GM12878 (cell line): ENCODE data around the gene SNRPE.

Experiments used
- CHD1 ChIP-seq: IDR thresholded peaks from 2 replicates; pipeline ENCODE4 v1.6.1; 2012; ENCODE audit warnings: low read depth, low read length, improper control_type of control experiment
- CTCF ChIP-seq, 3 experiments: IDR thresholded peaks in 2 of 3; conservative IDR thresholded peaks in 1 of 3; 2 replicates each; pipeline ENCODE4 v1.5.1; 2011; ENCODE audit warnings: low read depth in 3 of 3, low read length in 3 of 3, mild to moderate bottlenecking in 3 of 3, control low read depth in 2 of 3, moderate library complexity in 2 of 3, inconsistent platforms in 1 of 3, mixed read lengths in 1 of 3; ENCODE audit not compliant: control insufficient read depth in 2 of 3, insufficient read depth in 1 of 3; ENCODE audit errors: extremely low read depth in 1 of 3
- E2F4 ChIP-seq: IDR thresholded peaks from 2 replicates; pipeline ENCODE4 v1.6.1; 2012; ENCODE audit warnings: low read depth, low read length, improper control_type of control experiment
- FOXM1 ChIP-seq: IDR thresholded peaks from 2 replicates; pipeline ENCODE4 v1.6.1; 2012; ENCODE audit warnings: low read depth, mild to moderate bottlenecking, inconsistent platforms, low read length, moderate library complexity
- HCFC1 ChIP-seq: fragments of 150-350 bp; IDR thresholded peaks from 2 replicates; pipeline ENCODE4 v1.6.1; 2014; ENCODE audit warnings: low read length
- NR2C2 ChIP-seq: IDR thresholded peaks from 2 replicates; pipeline ENCODE4 v1.6.1; 2011; ENCODE audit warnings: borderline replicate concordance, low read depth; ENCODE audit not compliant: control insufficient read depth, insufficient read length
- NRF1 ChIP-seq: conservative IDR thresholded peaks from 2 replicates; pipeline ENCODE4 v1.6.1; 2011; ENCODE audit warnings: mild to moderate bottlenecking, low read depth, low read length, improper control_type of control experiment
- POLR2A ChIP-seq: IDR thresholded peaks from 2 replicates; pipeline ENCODE4 v1.6.1; 2011; ENCODE audit warnings: low read depth, mild to moderate bottlenecking, low read length
- TF ChIP-seq, protein P1 (sequence below): IDR thresholded peaks from 2 replicates; pipeline ENCODE4 v1.6.1; 2012; ENCODE audit warnings: low read depth, low read length, improper control_type of control experiment
- TF ChIP-seq, protein P2 (sequence below): fragments of 450-650 bp; formaldehyde crosslinking; IDR thresholded peaks from 2 replicates; pipeline ENCODE4 v1.4.0; 2022; ENCODE audit warnings: mild to moderate bottlenecking, moderate library complexity

GRCh38 chr1:203916756-203917155, 55.4 kb downstream of the SNRPE start:
- TF ChIP-seq CTCF (IDR thresholded peaks at IDR 0.05 in 2 of 3, conservative IDR thresholded peaks at IDR 0.05 in 1 of 3; ENCODE audit: control insufficient read depth in 2 of 3, extremely low read depth in 1 of 3, insufficient read depth in 1 of 3, low read depth in 3 of 3, low read length in 3 of 3) (no peak), CHD1 (no peak), FOXM1 (no peak), HCFC1 (no peak), POLR2A (no peak), NRF1 (no peak), NR2C2 (no peak), E2F4 (no peak)
- TF ChIP-seq, protein P1, sequence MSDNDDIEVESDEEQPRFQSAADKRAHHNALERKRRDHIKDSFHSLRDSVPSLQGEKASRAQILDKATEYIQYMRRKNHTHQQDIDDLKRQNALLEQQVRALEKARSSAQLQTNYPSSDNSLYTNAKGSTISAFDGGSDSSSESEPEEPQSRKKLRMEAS = no peak
- TF ChIP-seq, protein P2, sequence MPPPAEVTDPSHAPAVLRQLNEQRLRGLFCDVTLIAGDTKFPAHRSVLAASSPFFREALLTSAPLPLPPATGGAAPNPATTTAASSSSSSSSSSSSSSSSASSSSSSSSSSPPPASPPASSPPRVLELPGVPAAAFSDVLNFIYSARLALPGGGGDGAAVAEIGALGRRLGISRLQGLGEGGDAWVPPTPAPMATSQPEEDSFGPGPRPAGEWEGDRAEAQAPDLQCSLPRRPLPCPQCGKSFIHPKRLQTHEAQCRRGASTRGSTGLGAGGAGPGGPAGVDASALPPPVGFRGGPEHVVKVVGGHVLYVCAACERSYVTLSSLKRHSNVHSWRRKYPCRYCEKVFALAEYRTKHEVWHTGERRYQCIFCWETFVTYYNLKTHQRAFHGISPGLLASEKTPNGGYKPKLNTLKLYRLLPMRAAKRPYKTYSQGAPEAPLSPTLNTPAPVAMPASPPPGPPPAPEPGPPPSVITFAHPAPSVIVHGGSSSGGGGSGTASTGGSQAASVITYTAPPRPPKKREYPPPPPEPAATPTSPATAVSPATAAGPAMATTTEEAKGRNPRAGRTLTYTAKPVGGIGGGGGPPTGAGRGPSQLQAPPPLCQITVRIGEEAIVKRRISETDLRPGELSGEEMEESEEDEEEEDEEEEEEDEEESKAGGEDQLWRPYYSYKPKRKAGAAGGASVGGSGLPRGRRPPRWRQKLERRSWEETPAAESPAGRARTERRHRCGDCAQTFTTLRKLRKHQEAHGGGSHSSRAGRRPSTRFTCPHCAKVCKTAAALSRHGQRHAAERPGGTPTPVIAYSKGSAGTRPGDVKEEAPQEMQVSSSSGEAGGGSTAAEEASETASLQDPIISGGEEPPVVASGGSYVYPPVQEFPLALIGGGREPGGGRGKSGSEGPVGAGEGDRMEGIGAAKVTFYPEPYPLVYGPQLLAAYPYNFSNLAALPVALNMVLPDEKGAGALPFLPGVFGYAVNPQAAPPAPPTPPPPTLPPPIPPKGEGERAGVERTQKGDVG (CRISPR knock-in tag) = no peak
